ENCODE data around the gene SEC14L6. TPM values are rescaled to one million over a fixed set of nuclear protein-coding genes. Genes with fewer than 3 reads are reported as not detected.
A peak's percentile ranks its signal among the peaks of the same experiment; 100 is the strongest.
"Not testable (repeated sequence)": the region's sequence is repeated elsewhere in the genome, so short reads cannot be mapped to it uniquely, and the experiment has no call there.

The SEC14L6 gene
- total RNA-seq, result 6.0 TPM

GRCh38 chr22:30546616-30547015 lies at the start of gene SEC14L6:
Gene SEC14L6 (minus strand): TSS chr22:30546741. CDS start chr22:30546682, 59 bp downstream.
- no peak for DNase-seq (ENCODE audit: low spot score)

GRCh38 chr22:30596199-30596598 lies 49.7 kb upstream of the SEC14L6 start:
- no peak for DNase-seq (ENCODE audit: low spot score)

GRCh38 chr22:30592360-30592713 lies 45.8 kb upstream of the SEC14L6 start:
- not testable (repeated sequence) for DNase-seq (ENCODE audit: low spot score)

GRCh38 chr22:30591588-30592359 lies 45.2 kb upstream of the SEC14L6 start, which contains the start of gene PES1:
Gene PES1 (minus strand): TSS chr22:30591910. CDS start chr22:30591833, 77 bp downstream.
- DNase-seq (ENCODE audit: low spot score), result peak; percentile 97

- no peak for DNase-seq (ENCODE audit: low spot score)
Observed at GRCh38 chr22:30591191-30591587, 44.6 kb upstream of the SEC14L6 start.

- no peak for DNase-seq (ENCODE audit: low spot score)
Observed at GRCh38 chr22:30586414-30586813, 39.9 kb upstream of the SEC14L6 start.

GRCh38 chr22:30584441-30584840 lies 37.9 kb upstream of the SEC14L6 start:
- DNase-seq (ENCODE audit: low spot score), result no peak

- DNase-seq (ENCODE audit: low spot score), result no peak
Observed at GRCh38 chr22:30582788-30583545, 36.4 kb upstream of the SEC14L6 start.

GRCh38 chr22:30582051-30582450 lies 35.5 kb upstream of the SEC14L6 start:
- no peak for DNase-seq (ENCODE audit: low spot score)

GRCh38 chr22:30580896-30581295 lies 34.4 kb upstream of the SEC14L6 start:
- DNase-seq (ENCODE audit: low spot score), result no peak

- DNase-seq (ENCODE audit: low spot score), result no peak
Observed at GRCh38 chr22:30578481-30578880, 31.9 kb upstream of the SEC14L6 start.

- DNase-seq (ENCODE audit: low spot score), result peak; percentile 61
Observed at GRCh38 chr22:30575859-30576258, 29.3 kb upstream of the SEC14L6 start.

GRCh38 chr22:30574997-30575671 lies 28.6 kb upstream of the SEC14L6 start:
- DNase-seq (ENCODE audit: low spot score), result peak; percentile 70

GRCh38 chr22:30574095-30574981 lies 27.8 kb upstream of the SEC14L6 start, which contains the start of gene GAL3ST1:
Gene GAL3ST1 (minus strand): TSS chr22:30574665. CDS start chr22:30557392, 17,273 bp downstream.
- DNase-seq (ENCODE audit: low spot score), result peak; percentile 61

- peak; percentile 39 for DNase-seq (ENCODE audit: low spot score)
Observed at GRCh38 chr22:30573594-30574094, 27.1 kb upstream of the SEC14L6 start.

- peak; percentile 68 for DNase-seq (ENCODE audit: low spot score)
Observed at GRCh38 chr22:30572840-30573593, 26.5 kb upstream of the SEC14L6 start.

GRCh38 chr22:30572210-30572609 lies 25.7 kb upstream of the SEC14L6 start:
- DNase-seq (ENCODE audit: low spot score), result no peak

- no peak for DNase-seq (ENCODE audit: low spot score)
Observed at GRCh38 chr22:30569674-30570202, 23.2 kb upstream of the SEC14L6 start.

- no peak for DNase-seq (ENCODE audit: low spot score)
Observed at GRCh38 chr22:30568137-30568805, 21.7 kb upstream of the SEC14L6 start.

Measured in mucosa of gallbladder (tissue), 1 donor.